ENCODE measurements around the gene LPP.
"Not testable (repeated sequence)": the region's sequence is repeated elsewhere in the genome, so short reads cannot be mapped to it uniquely, and the experiment has no call there.

Gene LPP

GRCh38 chr3:188431040-188431439 is 277.1 kb downstream of the LPP start:
- DNase-seq (ENCODE audit: low read depth in 1 of 2, low spot score in 1 of 2): no peak
- in situ Hi-C loops (cut with HindIII; ENCODE audit: low pct_unique_long_range_greater_than_20kb, low sequenced_read_pairs): no loop called here
- no peak for TF ChIP-seq JUND (IDR thresholded peaks at IDR 0.05; ENCODE audit: low read depth)

- DNase-seq (ENCODE audit: low read depth in 1 of 2, low spot score in 1 of 2): no peak
- no peak for TF ChIP-seq JUND (IDR thresholded peaks at IDR 0.05; ENCODE audit: low read depth)
These were observed 277.6 kb downstream of the LPP start for GRCh38 chr3:188431553-188431952.

GRCh38 chr3:188432802-188433520 is 279.0 kb downstream of the LPP start:
- 0 out of 2 replicates have a peak, but pooled peaks have one; percentile 8 for TF ChIP-seq JUND (IDR thresholded peaks at IDR 0.05; ENCODE audit: low read depth)
- DNase-seq (ENCODE audit: low read depth in 1 of 2, low spot score in 1 of 2): peak in 1 of 2 experiments; percentile 37
- in situ Hi-C loops (cut with HindIII; ENCODE audit: low pct_unique_long_range_greater_than_20kb, low sequenced_read_pairs): no loop called here

More at GRCh38 chr3:188431553-188431952, 277.6 kb downstream of the LPP start:
- in situ Hi-C loops (cut with HindIII; ENCODE audit: low pct_unique_long_range_greater_than_20kb, low sequenced_read_pairs): no loop called here

- DNase-seq (ENCODE audit: low read depth in 1 of 2, low spot score in 1 of 2): no peak
- TF ChIP-seq JUND (IDR thresholded peaks at IDR 0.05; ENCODE audit: low read depth): no peak
- in situ Hi-C loops (cut with HindIII; ENCODE audit: low pct_unique_long_range_greater_than_20kb, low sequenced_read_pairs): no loop called here
These were observed 279.7 kb downstream of the LPP start for GRCh38 chr3:188433521-188434150.

GRCh38 chr3:188434594-188434993 is 280.6 kb downstream of the LPP start:
- TF ChIP-seq JUND (IDR thresholded peaks at IDR 0.05; ENCODE audit: low read depth): no peak
- in situ Hi-C loops (cut with HindIII; ENCODE audit: low pct_unique_long_range_greater_than_20kb, low sequenced_read_pairs): no loop called here
- no peak for DNase-seq (ENCODE audit: low read depth in 1 of 2, low spot score in 1 of 2)

- no peak for TF ChIP-seq JUND (IDR thresholded peaks at IDR 0.05; ENCODE audit: low read depth)
- in situ Hi-C loops (cut with HindIII; ENCODE audit: low pct_unique_long_range_greater_than_20kb, low sequenced_read_pairs): no loop called here
- no peak for DNase-seq (ENCODE audit: low read depth in 1 of 2, low spot score in 1 of 2)
These were observed 281.3 kb downstream of the LPP start for GRCh38 chr3:188435266-188435665.

GRCh38 chr3:188437926-188438325 is 284.0 kb downstream of the LPP start:
- in situ Hi-C loops (cut with HindIII; ENCODE audit: low pct_unique_long_range_greater_than_20kb, low sequenced_read_pairs): no loop called here
- no peak for DNase-seq (ENCODE audit: low read depth in 1 of 2, low spot score in 1 of 2)
- TF ChIP-seq JUND (IDR thresholded peaks at IDR 0.05; ENCODE audit: low read depth): no peak

- TF ChIP-seq JUND (IDR thresholded peaks at IDR 0.05; ENCODE audit: low read depth): no peak
- in situ Hi-C loops (cut with HindIII; ENCODE audit: low pct_unique_long_range_greater_than_20kb, low sequenced_read_pairs): no loop called here
- DNase-seq (ENCODE audit: low read depth in 1 of 2, low spot score in 1 of 2): no peak
These were observed 285.1 kb downstream of the LPP start for GRCh38 chr3:188439080-188439479.

- in situ Hi-C loops (cut with HindIII; ENCODE audit: low pct_unique_long_range_greater_than_20kb, low sequenced_read_pairs): no loop called here
- TF ChIP-seq JUND (IDR thresholded peaks at IDR 0.05; ENCODE audit: low read depth): no peak
These were observed 286.5 kb downstream of the LPP start for GRCh38 chr3:188440340-188440972.

GRCh38 chr3:188442430-188442829 is 288.5 kb downstream of the LPP start:
- no peak for TF ChIP-seq JUND (IDR thresholded peaks at IDR 0.05; ENCODE audit: low read depth)
- DNase-seq (ENCODE audit: low read depth in 1 of 2, low spot score in 1 of 2): no peak
- in situ Hi-C loops (cut with HindIII; ENCODE audit: low pct_unique_long_range_greater_than_20kb, low sequenced_read_pairs): no loop called here

More at GRCh38 chr3:188440340-188440972, 286.5 kb downstream of the LPP start:
- no peak for DNase-seq (ENCODE audit: low read depth in 1 of 2, low spot score in 1 of 2)

GRCh38 chr3:188445175-188445574 is 291.2 kb downstream of the LPP start:
- DNase-seq (ENCODE audit: low read depth in 1 of 2, low spot score in 1 of 2); in situ Hi-C loops (cut with HindIII; ENCODE audit: low pct_unique_long_range_greater_than_20kb, low sequenced_read_pairs): not testable (repeated sequence)

GRCh38 chr3:188446014-188446413 is 292.1 kb downstream of the LPP start:
- no peak for DNase-seq (ENCODE audit: low read depth in 1 of 2, low spot score in 1 of 2)
- in situ Hi-C loops (cut with HindIII; ENCODE audit: low pct_unique_long_range_greater_than_20kb, low sequenced_read_pairs): no loop called here
- no peak for TF ChIP-seq JUND (IDR thresholded peaks at IDR 0.05; ENCODE audit: low read depth)

GRCh38 chr3:188446766-188447165 is 292.8 kb downstream of the LPP start:
- TF ChIP-seq JUND (IDR thresholded peaks at IDR 0.05; ENCODE audit: low read depth): no peak
- in situ Hi-C loops (cut with HindIII; ENCODE audit: low pct_unique_long_range_greater_than_20kb, low sequenced_read_pairs): no loop called here
- no peak for DNase-seq (ENCODE audit: low read depth in 1 of 2, low spot score in 1 of 2)
